Spleen (tissue), 11 donors: ENCODE measurements around the gene AQP1. TPM values are rescaled to one million over a fixed set of nuclear protein-coding genes. Genes with fewer than 3 reads are reported as not detected.
A peak's percentile ranks its signal among the peaks of the same experiment; 100 is the strongest.

Experiments used
- DNase-seq: peaks from one replicate; pipeline ENCODE4 v3.0.0-alpha.2; 2020
- H3K27ac ChIP-seq, 8 donors: fragments of 200-600 bp; sonication (generic) in 7 of 8; 1 replicate in 4 of 8; 2 replicates in 4 of 8; pipeline versions ENCODE4 v1.5.0 to v1.8.0; 2016 to 2021; ENCODE audit warnings: inconsistent platforms in 4 of 8, mild to moderate bottlenecking in 4 of 8, moderate library complexity in 1 of 8
- H3K27me3 ChIP-seq, 7 donors: fragments of 200-600 bp; sonication (generic) in 6 of 7; replicated peaks in 1 of 7; 1 replicate in 4 of 7; 2 replicates in 3 of 7; pipeline versions ENCODE4 v1.5.0 to v1.8.0; 2016 to 2021; ENCODE audit warnings: inconsistent platforms in 3 of 7, mild to moderate bottlenecking in 1 of 7
- H3K36me3 ChIP-seq, 6 donors: fragments of 200-600 bp; sonication (generic) in 5 of 6; 1 replicate in 4 of 6; 2 replicates in 2 of 6; pipeline versions ENCODE4 v1.5.0 to v1.8.0; 2016 to 2021; ENCODE audit warnings: inconsistent platforms in 2 of 6
- H3K4me1 ChIP-seq, 6 donors: fragments of 200-600 bp; sonication (generic) in 5 of 6; 1 replicate in 3 of 6; 2 replicates in 3 of 6; pipeline versions ENCODE4 v1.5.0 to v1.8.0; 2016 to 2021; ENCODE audit warnings: inconsistent platforms in 3 of 6
- H3K4me3 ChIP-seq, 8 donors: fragments of 200-600 bp; sonication (generic) in 7 of 8; 1 replicate in 4 of 8; 2 replicates in 4 of 8; pipeline versions ENCODE4 v1.5.0 to v1.8.0; 2016 to 2021; ENCODE audit warnings: inconsistent platforms in 4 of 8, mild to moderate bottlenecking in 4 of 8, moderate library complexity in 2 of 8
- H3K9me3 ChIP-seq, 8 donors: fragments of 200-600 bp; sonication (generic) in 7 of 8; 1 replicate in 4 of 8; 2 replicates in 4 of 8; pipeline versions ENCODE4 v1.5.0 to v1.8.0; 2016 to 2021; ENCODE audit warnings: inconsistent platforms in 4 of 8
- POLR2A ChIP-seq, 3 donors: fragments of 450-650 bp; IDR thresholded peaks; one replicate each; pipeline ENCODE4 v1.5.1; 2017; ENCODE audit warnings: antibody characterized with exemption in 3 of 3, mild to moderate bottlenecking in 1 of 3
- POLR2AphosphoS5 ChIP-seq, 3 donors: sonication (generic); formaldehyde crosslinking; IDR thresholded peaks; one replicate each; pipeline ENCODE4 v1.5.1; 2017; ENCODE audit warnings: antibody characterized with exemption in 3 of 3
- WGBS, 5 donors: extraction: QIAGEN DNeasy Blood & Tissue Kit in 3 of 5; methylation state at CpG; one replicate each; pipeline versions ENCODE4 v1.1.5 to v1.1.7; 2013 to 2018; 5-methylcytosine and 5-hydroxymethylcytosine counted together
- intact Hi-C: fragments of 100-400 bp; cut with DNase I; formaldehyde crosslinking; loops from one replicate; pipeline ENCODE4 v1.15.0; 2023; ENCODE audit warnings: low total_unique reads
- polyA plus RNA-seq, 3 donors: library from polyadenylated mRNA; stranded (reverse); fragments of 200-250 nt; gene quantifications; one replicate each; pipeline ENCODE4 v1.2.1, GENCODE V29; 2013
- total RNA-seq, 7 donors: library from RNA; depleted of rRNA in 3 of 7; stranded (reverse); fragments of >200 nt in 3 of 7; fragmentation: NEBNext Ultra II Directional in 4 of 7; extraction: Animal tissue kit (Norgen Biotek cat#: 25700) in 4 of 7; gene quantifications; one replicate each; pipeline versions ENCODE4 v1.1.0 to v1.2.1, GENCODE V29; 2016 to 2021
- TF ChIP-seq, protein P1 (sequence below), 11 experiments: fragments of 200-600 bp in 7 of 11; fragments of 450-650 bp in 4 of 11; sonication (generic) in 4 of 11; IDR thresholded peaks in 8 of 11; conservative IDR thresholded peaks in 3 of 11; 1 replicate in 7 of 11; 2 replicates in 4 of 11; pipeline versions ENCODE4 v1.4.0 to v1.8.0; 2016 to 2021; ENCODE audit warnings: antibody characterized with exemption in 11 of 11, inconsistent platforms in 4 of 11, mild to moderate bottlenecking in 1 of 11
- donor health status: healthy with polysubstance abuse.
- donor health status: DM: no; HTN: no; CAD: no; lungs with moderate emphysema.
- donor health status: DM: no; HTN: no; CAD: no.
- donor health status: Bipolar disorder and iron deficiency.
- donor health status: healthy.
- donor health status: DM: no; HTN: no; CAD: no.
- donor health status: DM: yes; HTN: yes; CAD: no.

The AQP1 gene
- total and polyA plus RNA-seq, 10 donors: 4.4 to 34.3 (median 22.9) TPM

DNA sequence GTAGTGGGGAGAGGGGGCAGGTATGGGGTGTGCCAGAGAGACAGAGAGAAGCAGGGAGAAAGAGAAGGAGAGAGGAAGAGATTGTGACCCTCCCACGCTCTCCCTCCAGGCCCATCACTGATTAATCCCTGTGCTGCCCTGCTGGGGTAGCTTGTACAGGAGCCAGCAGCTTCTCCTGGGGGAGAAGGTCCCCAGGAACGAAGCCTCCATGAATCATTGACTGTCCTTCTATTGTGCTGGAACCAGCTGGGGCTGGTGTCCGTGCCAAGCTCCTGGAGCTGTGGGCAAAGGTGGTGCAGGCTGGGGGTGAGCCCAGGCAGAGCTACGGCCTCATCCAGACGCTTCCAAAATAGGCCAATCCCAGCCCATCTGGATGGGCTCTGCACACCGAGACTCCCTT lies 20.9 kb downstream of the AQP1 start:
- intact Hi-C loops: no loop called here
- Histone ChIP-seq H3K36me3 (no peaks in the 10 kb centered on the region), H3K27me3 (peaks cover 0 to 17% (median 0%) of the 10 kb centered on the region in 7 donors), H3K4me3 (no peak overlapping the region), H3K27ac (no peak overlapping the region), H3K9me3 (peaks cover 0 to 8% (median 0%) of the 10 kb centered on the region in 8 donors), H3K4me1 (no peaks in the 10 kb centered on the region)
- TF ChIP-seq, protein P1, sequence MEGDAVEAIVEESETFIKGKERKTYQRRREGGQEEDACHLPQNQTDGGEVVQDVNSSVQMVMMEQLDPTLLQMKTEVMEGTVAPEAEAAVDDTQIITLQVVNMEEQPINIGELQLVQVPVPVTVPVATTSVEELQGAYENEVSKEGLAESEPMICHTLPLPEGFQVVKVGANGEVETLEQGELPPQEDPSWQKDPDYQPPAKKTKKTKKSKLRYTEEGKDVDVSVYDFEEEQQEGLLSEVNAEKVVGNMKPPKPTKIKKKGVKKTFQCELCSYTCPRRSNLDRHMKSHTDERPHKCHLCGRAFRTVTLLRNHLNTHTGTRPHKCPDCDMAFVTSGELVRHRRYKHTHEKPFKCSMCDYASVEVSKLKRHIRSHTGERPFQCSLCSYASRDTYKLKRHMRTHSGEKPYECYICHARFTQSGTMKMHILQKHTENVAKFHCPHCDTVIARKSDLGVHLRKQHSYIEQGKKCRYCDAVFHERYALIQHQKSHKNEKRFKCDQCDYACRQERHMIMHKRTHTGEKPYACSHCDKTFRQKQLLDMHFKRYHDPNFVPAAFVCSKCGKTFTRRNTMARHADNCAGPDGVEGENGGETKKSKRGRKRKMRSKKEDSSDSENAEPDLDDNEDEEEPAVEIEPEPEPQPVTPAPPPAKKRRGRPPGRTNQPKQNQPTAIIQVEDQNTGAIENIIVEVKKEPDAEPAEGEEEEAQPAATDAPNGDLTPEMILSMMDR (IDR thresholded peaks at IDR 0.05 in 8 of 11, conservative IDR thresholded peaks at IDR 0.05 in 3 of 11): no peak
- TF ChIP-seq POLR2A (IDR thresholded peaks at IDR 0.05) (no peak), POLR2AphosphoS5 (IDR thresholded peaks at IDR 0.05) (no peak)
- 79 to 98% (median 82%) methylated on average over 4 to 6 of the region's 6 CpGs for WGBS, 5 donors
- DNase-seq: no peak

DNA sequence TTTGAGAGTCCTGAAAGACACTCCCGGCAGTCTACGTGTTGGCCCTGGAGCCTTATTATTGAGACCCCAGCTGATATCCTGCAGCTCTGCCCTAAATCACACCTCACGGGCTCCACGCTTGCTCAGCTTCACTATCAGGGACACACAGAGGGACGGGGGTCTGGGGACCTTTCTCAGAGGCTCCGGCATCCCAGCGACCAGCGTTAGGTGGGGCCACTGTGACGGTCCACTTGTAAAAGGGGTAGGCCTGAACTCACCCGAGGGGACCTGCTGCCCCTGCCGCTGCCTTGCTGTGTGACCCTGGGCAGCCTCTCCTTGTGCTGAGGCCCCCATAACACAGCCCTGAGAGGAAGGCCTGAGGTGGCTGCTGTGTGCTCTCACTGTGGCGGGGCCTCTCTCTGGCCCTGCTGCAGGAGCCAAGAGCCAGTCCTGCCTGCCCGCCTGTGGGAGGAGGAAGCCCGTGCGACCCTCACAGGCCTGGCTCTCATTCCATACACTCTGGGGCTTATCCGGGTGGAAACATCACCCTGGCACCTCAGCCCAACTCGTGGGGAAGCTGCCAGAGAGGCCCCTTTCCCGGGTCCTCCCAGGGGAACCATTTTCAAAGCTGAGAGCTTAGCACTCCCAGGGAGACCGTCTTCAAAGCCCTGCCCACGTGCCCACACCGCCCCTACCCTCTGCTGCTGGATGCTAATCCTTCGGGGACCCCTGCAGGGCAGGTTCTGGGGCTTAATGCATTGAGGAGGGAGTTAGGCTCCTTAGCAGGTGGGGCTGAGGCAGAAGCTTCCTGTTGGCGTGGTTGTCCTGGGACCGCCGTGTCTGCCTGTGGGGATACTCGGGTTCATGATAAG lies 21.7 kb downstream of the AQP1 start:
- intact Hi-C loops: no loop called here

DNA sequence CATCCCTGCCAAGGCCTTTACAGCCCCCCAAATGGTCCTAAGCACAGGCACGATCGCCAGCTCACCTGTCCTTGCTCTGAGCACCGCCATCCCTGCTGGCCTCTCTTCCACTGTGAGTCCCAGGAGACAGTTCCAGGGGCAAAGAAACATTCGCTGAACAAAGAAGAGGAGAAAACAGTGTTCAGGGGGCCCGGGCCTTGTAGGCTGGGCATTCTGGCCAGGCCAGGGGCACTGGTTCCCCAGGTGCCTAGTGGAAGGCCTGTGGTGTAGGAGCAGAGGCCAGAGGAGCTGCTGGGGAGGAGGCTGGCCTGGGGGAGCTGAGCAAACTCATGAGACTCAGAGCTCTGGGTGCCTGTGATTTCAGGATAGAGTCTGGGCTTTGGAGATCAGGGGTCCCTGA lies 22.6 kb downstream of the AQP1 start:
- H3K27me3 ChIP-seq: peaks cover 0 to 32% (median 10%) of the 10 kb centered on the region in 7 donors
- intact Hi-C loops: no loop called here
- peak; percentile 59 for DNase-seq
- TF ChIP-seq POLR2AphosphoS5 (IDR thresholded peaks at IDR 0.05): no peak
- TF ChIP-seq, protein P1 (IDR thresholded peaks at IDR 0.05 in 8 of 11, conservative IDR thresholded peaks at IDR 0.05 in 3 of 11): no peak
- TF ChIP-seq POLR2A (IDR thresholded peaks at IDR 0.05): no peak
- no peak overlapping the region for H3K27ac ChIP-seq
- no peaks in the 10 kb centered on the region for H3K9me3 ChIP-seq
- H3K36me3 ChIP-seq: no peaks in the 10 kb centered on the region
- H3K4me3 ChIP-seq: no peak overlapping the region
- 76 to 94% (median 87%) methylated on average over 5 of the region's 5 CpGs for WGBS, 5 donors
- peaks cover 0 to 7% (median 4%) of the 10 kb centered on the region in 6 donors for H3K4me1 ChIP-seq

More for the DNA sequence above, 21.7 kb downstream of the AQP1 start:
- DNase-seq: peak; percentile 65
- Histone ChIP-seq H3K27ac (no peak overlapping the region), H3K4me1 (peaks cover 0 to 1% (median 0%) of the 10 kb centered on the region in 6 donors), H3K36me3 (no peaks in the 10 kb centered on the region), H3K9me3 (no peaks in the 10 kb centered on the region), H3K27me3 (peaks cover 0 to 25% (median 6%) of the 10 kb centered on the region in 7 donors), H3K4me3 (no peak overlapping the region)
- no peak for TF ChIP-seq POLR2AphosphoS5 (IDR thresholded peaks at IDR 0.05)
- TF ChIP-seq, protein P1 (IDR thresholded peaks at IDR 0.05 in 8 of 11, conservative IDR thresholded peaks at IDR 0.05 in 3 of 11): no peak
- TF ChIP-seq POLR2A (IDR thresholded peaks at IDR 0.05): no peak
- WGBS, 5 donors: 83 to 88% (median 84%) methylated on average over 16 to 26 of the region's 26 CpGs
